Neural cell (in vitro differentiated cells): ENCODE results near the gene RNASE7.

Experiments
- CTCF ChIP-seq: fragments of 450-650 bp; IDR thresholded peaks from 2 replicates; pipeline ENCODE4 v1.5.1; 2014; ENCODE audit warnings: antibody characterized with exemption, mild to moderate bottlenecking, moderate library complexity; ENCODE audit not compliant: poor library complexity, severe bottlenecking
- MXI1 ChIP-seq: fragments of 450-650 bp; conservative IDR thresholded peaks from 2 replicates; pipeline ENCODE4 v1.6.1; 2014; ENCODE audit warnings: antibody characterized with exemption, mild to moderate bottlenecking; ENCODE audit not compliant: poor library complexity, severe bottlenecking
- POLR2AphosphoS5 ChIP-seq: IDR thresholded peaks from 2 replicates; pipeline ENCODE4 v1.6.1; 2012
- SMC3 ChIP-seq: fragments of 450-650 bp; conservative IDR thresholded peaks from 2 replicates; pipeline ENCODE4 v1.6.1; 2014; ENCODE audit warnings: antibody characterized with exemption, mild to moderate bottlenecking, moderate library complexity; ENCODE audit not compliant: poor library complexity
- TF ChIP-seq, protein P1 (sequence below): IDR thresholded peaks from 2 replicates; pipeline ENCODE4 v1.6.1; 2012; ENCODE audit warnings: borderline replicate concordance

DNA sequence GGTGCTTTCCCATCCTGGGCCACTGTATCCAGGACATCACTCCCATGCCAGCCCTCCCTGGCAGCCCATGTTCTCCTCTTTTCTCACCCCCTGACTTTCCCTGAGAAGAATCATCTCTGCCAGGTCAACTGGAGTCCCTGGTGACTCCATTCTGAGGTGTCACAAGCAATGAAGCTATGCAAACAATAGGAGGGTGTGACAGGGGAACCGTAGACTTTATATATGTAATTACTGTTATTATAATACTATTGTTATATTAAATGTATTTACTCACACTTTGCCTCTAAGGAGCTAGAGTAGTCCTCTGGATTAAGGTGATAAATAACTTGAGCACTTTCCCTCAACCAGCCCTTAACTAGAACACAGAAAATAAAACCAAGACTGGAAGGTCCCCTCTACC is 47.1 kb downstream of the RNASE7 start:
- TF ChIP-seq MXI1 (no peak), CTCF (no peak), SMC3 (no peak), POLR2AphosphoS5 (no peak)
- TF ChIP-seq, protein P1, sequence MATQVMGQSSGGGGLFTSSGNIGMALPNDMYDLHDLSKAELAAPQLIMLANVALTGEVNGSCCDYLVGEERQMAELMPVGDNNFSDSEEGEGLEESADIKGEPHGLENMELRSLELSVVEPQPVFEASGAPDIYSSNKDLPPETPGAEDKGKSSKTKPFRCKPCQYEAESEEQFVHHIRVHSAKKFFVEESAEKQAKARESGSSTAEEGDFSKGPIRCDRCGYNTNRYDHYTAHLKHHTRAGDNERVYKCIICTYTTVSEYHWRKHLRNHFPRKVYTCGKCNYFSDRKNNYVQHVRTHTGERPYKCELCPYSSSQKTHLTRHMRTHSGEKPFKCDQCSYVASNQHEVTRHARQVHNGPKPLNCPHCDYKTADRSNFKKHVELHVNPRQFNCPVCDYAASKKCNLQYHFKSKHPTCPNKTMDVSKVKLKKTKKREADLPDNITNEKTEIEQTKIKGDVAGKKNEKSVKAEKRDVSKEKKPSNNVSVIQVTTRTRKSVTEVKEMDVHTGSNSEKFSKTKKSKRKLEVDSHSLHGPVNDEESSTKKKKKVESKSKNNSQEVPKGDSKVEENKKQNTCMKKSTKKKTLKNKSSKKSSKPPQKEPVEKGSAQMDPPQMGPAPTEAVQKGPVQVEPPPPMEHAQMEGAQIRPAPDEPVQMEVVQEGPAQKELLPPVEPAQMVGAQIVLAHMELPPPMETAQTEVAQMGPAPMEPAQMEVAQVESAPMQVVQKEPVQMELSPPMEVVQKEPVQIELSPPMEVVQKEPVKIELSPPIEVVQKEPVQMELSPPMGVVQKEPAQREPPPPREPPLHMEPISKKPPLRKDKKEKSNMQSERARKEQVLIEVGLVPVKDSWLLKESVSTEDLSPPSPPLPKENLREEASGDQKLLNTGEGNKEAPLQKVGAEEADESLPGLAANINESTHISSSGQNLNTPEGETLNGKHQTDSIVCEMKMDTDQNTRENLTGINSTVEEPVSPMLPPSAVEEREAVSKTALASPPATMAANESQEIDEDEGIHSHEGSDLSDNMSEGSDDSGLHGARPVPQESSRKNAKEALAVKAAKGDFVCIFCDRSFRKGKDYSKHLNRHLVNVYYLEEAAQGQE: no peak
